Superior temporal gyrus (tissue), 1 donor: Measurements from ENCODE around the gene ACP3.
"Not testable (repeated sequence)": the region's sequence is repeated elsewhere in the genome, so short reads cannot be mapped to it uniquely, and the experiment has no call there.

Experiments
- DNase-seq: peaks from one replicate; pipeline ENCODE4 v3.0.0-alpha.2; 2016; ENCODE audit errors: extremely low spot score

The ACP3 gene

DNA sequence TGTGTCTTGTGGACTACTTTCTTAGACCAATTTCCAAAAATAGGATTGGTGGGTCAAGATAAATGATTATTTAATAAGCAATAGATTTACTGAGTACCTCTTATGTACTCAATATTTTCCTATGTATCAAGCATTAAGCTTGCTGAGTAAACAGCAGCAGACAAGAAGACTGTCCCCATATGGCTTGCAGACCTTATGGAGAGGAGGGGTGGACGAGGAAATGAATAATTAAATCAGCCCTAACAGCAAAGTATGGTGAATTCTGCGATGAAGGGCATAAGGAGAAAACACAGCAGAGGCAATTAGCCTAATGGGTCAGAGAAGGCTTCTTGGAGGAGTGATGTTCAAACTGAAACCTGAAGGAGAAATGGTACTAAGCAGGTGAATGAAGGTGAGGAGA is 45.1 kb downstream of the ACP3 start:
- DNase-seq, result no peak

- DNase-seq, result no peak
These were observed 51.3 kb downstream of the ACP3 start for GRCh38 chr3:132368515-132368914.

GRCh38 chr3:132368962-132369361 is 51.8 kb downstream of the ACP3 start:
- no peak for DNase-seq

DNA sequence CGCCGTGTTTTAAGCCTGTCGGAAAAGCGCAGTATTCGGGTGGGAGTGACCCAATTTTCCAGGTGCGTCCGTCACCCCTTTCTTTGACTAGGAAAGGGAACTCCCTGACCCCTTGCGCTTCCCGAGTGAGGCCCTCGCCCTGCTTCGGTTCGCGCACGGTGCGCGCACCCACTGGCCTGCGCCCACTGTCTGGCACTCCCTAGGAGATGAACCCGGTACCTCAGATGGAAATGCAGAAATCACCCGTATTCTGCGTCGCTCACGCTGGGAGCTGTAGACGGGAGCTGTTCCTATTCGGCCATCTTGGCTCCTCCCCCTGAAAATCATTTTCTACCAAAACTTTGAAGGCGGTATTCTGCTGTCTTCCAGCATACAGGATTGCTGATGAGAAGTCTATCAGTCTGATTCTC is 59.7 kb downstream of the ACP3 start:
- DNase-seq, result not testable (repeated sequence)

- no peak for DNase-seq
These were observed 61.0 kb downstream of the ACP3 start for GRCh38 chr3:132378048-132378762.

- DNase-seq, result no peak
These were observed 61.6 kb downstream of the ACP3 start for GRCh38 chr3:132378846-132379245.

GRCh38 chr3:132380920-132381319 is 63.7 kb downstream of the ACP3 start:
- DNase-seq, result no peak

GRCh38 chr3:132381348-132381944 is 64.2 kb downstream of the ACP3 start:
- DNase-seq, result no peak

DNA sequence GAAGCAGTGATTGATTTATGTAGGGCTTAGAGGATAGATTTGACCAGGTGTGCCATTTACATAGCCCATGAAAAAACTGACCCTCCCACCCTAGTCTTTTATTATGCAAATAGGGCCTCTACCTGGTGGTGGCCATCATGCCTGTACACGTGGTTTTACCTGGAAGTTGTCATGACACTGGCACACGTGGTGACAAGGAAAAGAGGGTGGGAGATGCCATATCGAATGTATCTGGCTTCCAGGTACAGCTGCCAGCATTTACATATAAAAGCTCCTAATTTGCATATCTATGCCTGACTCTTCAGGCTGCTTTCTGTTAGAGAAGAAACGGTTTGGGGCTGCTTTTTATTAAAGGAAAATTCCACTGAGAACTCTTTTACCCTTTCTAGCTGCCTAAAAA is 65.1 kb downstream of the ACP3 start:
- no peak for DNase-seq

- no peak for DNase-seq
These were observed 65.5 kb downstream of the ACP3 start for GRCh38 chr3:132382688-132383194.

DNA sequence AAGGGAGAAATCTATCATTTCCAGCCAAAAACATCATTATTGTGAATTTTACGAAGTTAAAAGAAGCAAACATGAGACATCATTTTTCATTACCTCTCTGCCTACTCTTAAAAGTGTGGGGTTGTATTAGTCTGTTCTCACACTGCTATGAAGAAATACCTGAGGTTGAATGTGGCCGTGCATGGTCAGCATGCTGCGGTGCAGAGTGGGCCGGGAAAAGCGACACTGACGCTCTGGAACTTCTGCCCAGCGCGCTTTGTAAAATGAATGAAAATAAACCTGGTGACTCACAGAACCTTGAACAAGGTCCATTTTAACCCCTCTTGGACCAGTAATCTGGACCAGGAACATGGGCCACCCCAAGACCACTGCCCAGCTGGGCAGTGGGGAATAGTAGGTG is 69.1 kb downstream of the ACP3 start:
- no peak for DNase-seq

DNA sequence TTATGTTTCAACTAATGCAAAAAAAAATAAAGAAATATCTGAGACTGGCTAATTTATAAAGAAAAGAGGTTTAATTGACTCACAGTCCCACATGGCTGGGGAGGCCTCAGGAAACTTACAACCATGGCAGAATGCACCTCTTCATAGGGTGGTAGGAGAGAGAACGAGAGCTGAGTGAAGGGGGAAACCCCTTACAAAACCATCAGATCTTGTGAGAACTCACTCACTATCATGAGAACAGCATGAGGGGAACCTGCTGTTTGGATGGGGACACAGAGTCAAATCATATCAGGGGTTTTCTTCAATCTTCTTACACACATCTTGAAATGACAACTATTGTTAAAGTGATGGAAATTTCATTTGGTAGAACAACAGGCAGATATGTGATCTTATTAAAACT is 75.5 kb downstream of the ACP3 start:
- DNase-seq, result not testable (repeated sequence)

GRCh38 chr3:132394320-132394719 is 77.1 kb downstream of the ACP3 start:
- DNase-seq, result no peak

DNA sequence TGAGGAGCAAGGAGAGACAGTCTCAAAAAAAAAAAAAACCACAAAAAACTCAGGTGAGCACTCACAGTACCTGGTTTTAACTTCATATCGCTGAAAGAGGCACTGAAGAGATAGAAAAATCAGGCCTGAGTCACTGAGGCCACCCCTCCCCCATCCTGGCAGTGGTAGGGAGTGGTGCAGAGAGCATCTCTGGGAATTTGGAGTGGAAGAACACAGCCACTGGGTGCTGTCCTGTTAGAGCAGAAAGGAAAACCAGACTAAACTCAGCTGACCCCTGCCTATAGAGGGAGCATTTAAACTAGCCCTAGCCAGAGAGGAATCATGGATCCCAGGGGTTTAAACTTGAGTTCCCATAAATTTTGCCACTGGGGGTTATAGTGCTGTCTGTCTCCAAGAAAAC is 77.9 kb downstream of the ACP3 start:
- no peak for DNase-seq

- DNase-seq, result no peak
These were observed 79.0 kb downstream of the ACP3 start for GRCh38 chr3:132396255-132396654.

DNA sequence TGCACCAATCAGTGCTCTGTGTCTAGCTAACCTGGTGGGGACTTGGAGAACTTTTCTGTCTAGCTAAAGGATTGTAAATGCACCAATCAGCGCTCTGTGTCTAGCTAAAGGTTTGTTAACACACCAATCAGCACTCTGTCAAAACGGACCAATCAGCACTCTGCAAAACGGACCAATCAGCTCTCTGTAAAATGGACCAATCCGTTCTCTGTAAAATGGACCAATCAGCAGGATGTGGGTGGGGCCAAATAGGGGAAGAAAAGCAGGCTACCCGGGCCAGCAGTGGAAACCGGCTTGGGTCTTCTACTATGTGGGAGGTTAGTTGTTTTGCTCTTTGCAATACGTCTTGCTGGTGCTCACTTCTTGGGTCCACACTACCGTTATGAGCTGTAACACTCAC is 79.6 kb downstream of the ACP3 start:
- not testable (repeated sequence) for DNase-seq

DNA sequence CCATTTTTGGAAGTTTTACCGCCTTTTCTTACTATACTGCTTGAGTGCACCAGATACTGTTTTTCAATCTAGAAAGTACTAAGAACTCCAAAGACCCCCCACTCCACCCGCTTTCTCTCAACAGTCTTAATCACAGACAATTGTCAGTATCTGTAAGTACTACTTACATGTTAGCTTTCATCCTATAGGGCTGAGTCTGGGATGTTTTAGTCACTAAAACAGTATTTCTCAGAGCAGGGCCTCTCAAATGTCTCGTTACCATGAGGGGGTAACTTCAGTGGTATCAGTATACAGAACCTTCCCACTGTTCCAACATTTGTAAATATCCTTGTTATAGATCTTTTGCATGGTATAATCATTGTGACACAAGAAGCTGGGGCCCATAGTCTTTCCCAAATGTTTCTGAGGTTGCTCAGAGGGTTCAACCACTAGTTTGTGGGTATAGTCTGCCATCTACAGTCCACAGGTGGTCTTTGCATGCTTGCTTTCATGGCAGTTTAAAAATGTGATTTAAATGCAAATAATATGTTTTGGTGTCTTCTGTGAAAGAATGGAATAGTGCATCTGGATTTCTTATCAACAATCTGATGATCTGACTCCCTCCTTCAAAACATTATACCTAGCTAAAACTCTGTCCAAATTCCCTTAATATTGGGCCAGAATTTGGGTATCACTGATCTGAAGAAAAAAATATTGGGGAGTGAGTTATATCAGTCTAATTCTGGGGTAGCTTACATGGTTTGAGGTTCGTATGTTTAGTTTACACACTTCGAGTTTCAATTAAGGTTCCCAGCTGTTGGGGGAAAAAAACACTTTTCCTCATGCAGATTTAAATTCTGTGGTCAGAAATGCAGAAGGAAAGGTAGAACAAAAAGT is 82.1 kb downstream of the ACP3 start:
- DNase-seq, result peak; percentile 85

DNA sequence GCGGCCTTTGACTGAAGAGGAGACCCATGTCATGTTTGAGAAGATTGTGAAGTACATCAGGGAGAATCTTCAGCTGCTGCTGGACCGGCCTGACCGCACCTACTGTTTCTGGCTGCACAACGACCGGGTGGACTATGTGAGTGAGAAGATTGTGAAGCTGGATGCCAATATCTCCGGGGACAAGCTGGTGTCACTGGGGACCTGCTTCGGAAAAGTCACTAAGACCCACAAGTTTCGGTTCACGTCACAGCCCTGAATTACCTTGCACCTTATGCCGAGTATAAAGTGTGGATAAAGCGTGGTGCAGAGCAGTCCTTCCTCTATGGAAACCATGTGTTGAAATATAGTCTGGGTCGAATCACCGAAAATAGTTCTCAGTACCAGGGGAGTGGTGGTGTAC is 84.0 kb downstream of the ACP3 start:
- no peak for DNase-seq

GRCh38 chr3:132404276-132404675 is 87.1 kb downstream of the ACP3 start:
- DNase-seq, result no peak

- DNase-seq, result no peak
These were observed 88.0 kb downstream of the ACP3 start for GRCh38 chr3:132405188-132405587.

DNA sequence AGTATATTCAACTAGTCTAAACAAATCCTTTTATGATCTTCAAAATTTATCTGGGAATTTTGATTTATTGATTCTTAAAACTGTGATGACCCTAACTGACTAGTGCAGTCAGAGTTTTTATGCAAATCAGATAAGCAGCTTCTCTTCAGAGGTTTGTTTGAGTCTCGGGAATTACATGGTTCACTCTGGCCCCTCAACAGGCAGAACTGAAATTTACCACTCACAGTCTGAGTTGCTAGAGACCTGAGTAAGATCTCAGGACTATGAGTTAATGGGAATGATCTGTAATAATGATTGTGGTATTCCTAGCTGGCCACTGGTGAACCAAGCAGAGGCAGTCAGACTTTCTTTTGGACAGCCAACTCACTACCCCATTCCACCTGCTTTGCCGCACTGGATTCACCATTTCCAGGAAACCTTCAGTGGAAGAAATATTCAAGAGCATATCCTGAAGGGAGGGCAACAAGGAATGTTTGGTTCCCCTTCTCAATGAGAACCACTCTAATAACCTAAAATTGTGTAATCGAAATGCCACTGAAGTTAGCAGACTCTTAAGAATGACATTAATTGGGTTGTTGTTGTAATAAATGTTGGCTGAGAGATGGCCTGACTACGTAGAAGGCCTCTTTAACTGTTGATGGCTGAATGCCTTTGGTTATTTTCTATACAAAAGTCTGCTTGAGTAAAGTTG is 88.5 kb downstream of the ACP3 start:
- no peak for DNase-seq

DNA sequence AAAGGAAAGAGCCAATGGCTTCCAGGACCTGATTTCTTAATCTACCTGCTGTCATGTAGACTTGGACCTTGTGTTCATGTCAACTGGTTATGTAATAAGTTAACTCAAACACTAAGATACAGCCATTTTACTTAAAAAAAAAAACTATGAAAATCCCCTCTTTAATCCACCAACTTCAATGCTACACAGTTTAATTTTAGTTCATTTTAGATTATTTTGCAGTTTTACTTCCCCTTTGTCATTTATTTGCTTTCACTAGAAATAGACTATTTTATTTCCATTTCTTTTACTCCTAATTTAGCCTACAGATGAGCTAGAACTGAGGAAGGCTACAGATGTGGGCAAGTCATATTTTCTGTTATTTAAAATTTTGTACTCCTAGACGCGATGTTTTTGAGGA is 89.4 kb downstream of the ACP3 start:
- no peak for DNase-seq
